ENCODE measurements around the gene MYL12A. TPM values are rescaled to one million over a fixed set of nuclear protein-coding genes. Genes with fewer than 3 reads are reported as not detected.

Gene MYL12A
- total RNA-seq, 1 experiment from 2014 or later = 230 TPM

GRCh38 chr18:3233433-3234168 is 14.0 kb upstream of the MYL12A start:
- H3K9me3 Mint-ChIP-seq = peaks cover 13% of the 10 kb centered on the region
- POLR2A ChIA-PET = no interaction called here
- no peak for ATAC-seq
- no peak overlapping the region for H3K27ac Mint-ChIP-seq
- peaks cover 8% of the 10 kb centered on the region for H3K4me1 Mint-ChIP-seq
- DNase-seq (ENCODE audit: low spot score) = no peak
- H3K4me3 Mint-ChIP-seq = no peak overlapping the region
- CTCF ChIA-PET = interaction anchor here (0.7 to 1.0 kb wide), 2 partner anchors 12 to 239 kb away, joined by 3 to 5 read pairs; no protein-coding TSS in a partner anchor
- TF ChIP-seq ZSCAN18 (CRISPR knock-in tag; IDR thresholded peaks at IDR 0.05) (no peak), NR3C1 (CRISPR knock-in tag; conservative IDR thresholded peaks at IDR 0.05; ENCODE audit: low read depth) (no peak), TEAD1 (CRISPR knock-in tag; IDR thresholded peaks at IDR 0.05) (no peak), GABPB1 (CRISPR knock-in tag; IDR thresholded peaks at IDR 0.05) (peak; percentile 60; the same call in 1 of the 2 replicates), ZNF219 (CRISPR knock-in tag; IDR thresholded peaks at IDR 0.05; ENCODE audit: borderline replicate concordance) (no peak), NR1H2 (CRISPR knock-in tag; IDR thresholded peaks at IDR 0.05) (no peak), TEAD4 (CRISPR knock-in tag; IDR thresholded peaks at IDR 0.05) (no peak)
- TF ChIP-seq, protein P1, sequence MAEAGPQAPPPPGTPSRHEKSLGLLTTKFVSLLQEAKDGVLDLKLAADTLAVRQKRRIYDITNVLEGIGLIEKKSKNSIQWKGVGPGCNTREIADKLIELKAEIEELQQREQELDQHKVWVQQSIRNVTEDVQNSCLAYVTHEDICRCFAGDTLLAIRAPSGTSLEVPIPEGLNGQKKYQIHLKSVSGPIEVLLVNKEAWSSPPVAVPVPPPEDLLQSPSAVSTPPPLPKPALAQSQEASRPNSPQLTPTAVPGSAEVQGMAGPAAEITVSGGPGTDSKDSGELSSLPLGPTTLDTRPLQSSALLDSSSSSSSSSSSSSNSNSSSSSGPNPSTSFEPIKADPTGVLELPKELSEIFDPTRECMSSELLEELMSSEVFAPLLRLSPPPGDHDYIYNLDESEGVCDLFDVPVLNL (CRISPR knock-in tag; IDR thresholded peaks at IDR 0.05; ENCODE audit: borderline replicate concordance, low read depth) = no peak
- TF ChIP-seq, protein P2, sequence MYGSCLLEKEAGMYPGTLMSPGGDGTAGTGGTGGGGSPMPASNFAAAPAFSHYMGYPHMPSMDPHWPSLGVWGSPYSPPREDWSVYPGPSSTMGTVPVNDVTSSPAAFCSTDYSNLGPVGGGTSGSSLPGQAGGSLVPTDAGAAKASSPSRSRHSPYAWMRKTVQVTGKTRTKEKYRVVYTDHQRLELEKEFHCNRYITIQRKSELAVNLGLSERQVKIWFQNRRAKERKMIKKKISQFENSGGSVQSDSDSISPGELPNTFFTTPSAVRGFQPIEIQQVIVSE (CRISPR knock-in tag; IDR thresholded peaks at IDR 0.05; ENCODE audit: borderline replicate concordance) = no peak
- H3K27me3 Mint-ChIP-seq (ENCODE audit: low read depth) = no peaks in the 10 kb centered on the region
- peaks cover 7% of the 10 kb centered on the region; the same call in 1 of the 2 replicates for H3K36me3 Mint-ChIP-seq

GRCh38 chr18:3234457-3234856 is 13.1 kb upstream of the MYL12A start:
- CTCF ChIA-PET = interaction anchor here (0.7 to 1.0 kb wide), 2 partner anchors 12 to 240 kb away, joined by 3 to 5 read pairs; no protein-coding TSS in a partner anchor
- no peak overlapping the region for H3K27ac Mint-ChIP-seq
- TF ChIP-seq ZBTB21 (CRISPR knock-in tag; IDR thresholded peaks at IDR 0.05; ENCODE audit: borderline replicate concordance) (no peak), ZSCAN18 (CRISPR knock-in tag; IDR thresholded peaks at IDR 0.05) (no peak), JAZF1 (CRISPR knock-in tag; IDR thresholded peaks at IDR 0.05) (no peak), FOXJ3 (CRISPR knock-in tag; IDR thresholded peaks at IDR 0.05; ENCODE audit: borderline replicate concordance) (no peak), KAT7 (CRISPR knock-in tag; IDR thresholded peaks at IDR 0.05; ENCODE audit: borderline replicate concordance) (no peak), GRHL2 (CRISPR knock-in tag; IDR thresholded peaks at IDR 0.05; ENCODE audit: insufficient replicate concordance, severe bottlenecking) (no peak)
- TF ChIP-seq, protein P3, sequence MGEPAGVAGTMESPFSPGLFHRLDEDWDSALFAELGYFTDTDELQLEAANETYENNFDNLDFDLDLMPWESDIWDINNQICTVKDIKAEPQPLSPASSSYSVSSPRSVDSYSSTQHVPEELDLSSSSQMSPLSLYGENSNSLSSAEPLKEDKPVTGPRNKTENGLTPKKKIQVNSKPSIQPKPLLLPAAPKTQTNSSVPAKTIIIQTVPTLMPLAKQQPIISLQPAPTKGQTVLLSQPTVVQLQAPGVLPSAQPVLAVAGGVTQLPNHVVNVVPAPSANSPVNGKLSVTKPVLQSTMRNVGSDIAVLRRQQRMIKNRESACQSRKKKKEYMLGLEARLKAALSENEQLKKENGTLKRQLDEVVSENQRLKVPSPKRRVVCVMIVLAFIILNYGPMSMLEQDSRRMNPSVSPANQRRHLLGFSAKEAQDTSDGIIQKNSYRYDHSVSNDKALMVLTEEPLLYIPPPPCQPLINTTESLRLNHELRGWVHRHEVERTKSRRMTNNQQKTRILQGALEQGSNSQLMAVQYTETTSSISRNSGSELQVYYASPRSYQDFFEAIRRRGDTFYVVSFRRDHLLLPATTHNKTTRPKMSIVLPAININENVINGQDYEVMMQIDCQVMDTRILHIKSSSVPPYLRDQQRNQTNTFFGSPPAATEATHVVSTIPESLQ (CRISPR knock-in tag; IDR thresholded peaks at IDR 0.05) = no peak
- peaks cover 13% of the 10 kb centered on the region for H3K36me3 Mint-ChIP-seq
- peaks cover 22% of the 10 kb centered on the region for H3K9me3 Mint-ChIP-seq
- DNase-seq (ENCODE audit: low spot score) (no peak), ATAC-seq (no peak)
- POLR2A ChIA-PET = no interaction called here
- no peak overlapping the region for H3K4me3 Mint-ChIP-seq
- H3K27me3 Mint-ChIP-seq (ENCODE audit: low read depth) = no peaks in the 10 kb centered on the region; the same call in 1 of the 2 replicates
- peaks cover 8% of the 10 kb centered on the region for H3K4me1 Mint-ChIP-seq
